ACHN (cell line): Measurements from ENCODE around the gene DISC1.
A peak's percentile ranks its signal among the peaks of the same experiment; 100 is the strongest.

ENCODE experiments used
- DNase-seq: peaks from one replicate; pipeline ENCODE4 v3.0.0-alpha.2; 2015
- in situ Hi-C: cut with HindIII; loops from 2 replicates; pipeline ENCODE4 v1.10.0; 2017; ENCODE audit warnings: low sequenced_read_pairs, low pct_ligation_motif_present, low pct_unique_long_range_greater_than_20kb

Gene DISC1

GRCh38 chr1:231814021-231814420 is 187.4 kb downstream of the DISC1 start:
- DNase-seq, result no peak
- in situ Hi-C loops, result no loop called here

- DNase-seq, result no peak
- in situ Hi-C loops, result no loop called here
These were observed 187.9 kb downstream of the DISC1 start for GRCh38 chr1:231814521-231814920.

GRCh38 chr1:231817801-231818200 is 191.2 kb downstream of the DISC1 start:
- no peak for DNase-seq
- in situ Hi-C loops, result no loop called here

- in situ Hi-C loops, result no loop called here
- DNase-seq, result no peak
These were observed 191.7 kb downstream of the DISC1 start for GRCh38 chr1:231818337-231818736.

GRCh38 chr1:231821281-231821680 is 194.7 kb downstream of the DISC1 start:
- in situ Hi-C loops, result no loop called here
- DNase-seq, result no peak

- in situ Hi-C loops, result no loop called here
- no peak for DNase-seq
These were observed 195.5 kb downstream of the DISC1 start for GRCh38 chr1:231822041-231822440.

GRCh38 chr1:231826566-231826965 is 200.0 kb downstream of the DISC1 start:
- in situ Hi-C loops, result no loop called here
- no peak for DNase-seq

- in situ Hi-C loops, result no loop called here
- peak; percentile 17 for DNase-seq
These were observed 200.9 kb downstream of the DISC1 start for GRCh38 chr1:231827337-231828105.

GRCh38 chr1:231828182-231828920 is 201.8 kb downstream of the DISC1 start:
- peak; percentile 98 for DNase-seq
- in situ Hi-C loops, result no loop called here

GRCh38 chr1:231829332-231829731 is 202.7 kb downstream of the DISC1 start:
- DNase-seq, result no peak
- in situ Hi-C loops, result no loop called here

GRCh38 chr1:231836227-231836893 is 209.8 kb downstream of the DISC1 start:
- peak; percentile 35 for DNase-seq
- in situ Hi-C loops, result no loop called here

- in situ Hi-C loops, result no loop called here
- DNase-seq, result no peak
These were observed 211.9 kb downstream of the DISC1 start for GRCh38 chr1:231838521-231838920.

- in situ Hi-C loops, result no loop called here
- DNase-seq, result peak; percentile 54
These were observed 213.4 kb downstream of the DISC1 start for GRCh38 chr1:231839999-231840398.

- peak; percentile 76 for DNase-seq
- in situ Hi-C loops, result no loop called here
These were observed 215.2 kb downstream of the DISC1 start for GRCh38 chr1:231841616-231842344.

GRCh38 chr1:231842441-231842840 is 215.9 kb downstream of the DISC1 start:
- in situ Hi-C loops, result no loop called here
- DNase-seq, result no peak

- DNase-seq, result peak; percentile 80
- in situ Hi-C loops, result no loop called here
These were observed 218.5 kb downstream of the DISC1 start for GRCh38 chr1:231844986-231845502.

GRCh38 chr1:231847612-231848397 is 221.2 kb downstream of the DISC1 start:
- in situ Hi-C loops, result no loop called here
- DNase-seq, result no peak

- DNase-seq, result no peak
- in situ Hi-C loops, result no loop called here
These were observed 223.4 kb downstream of the DISC1 start for GRCh38 chr1:231849981-231850380.
